Stimulated activated CD8-positive, alpha-beta memory T cell treated with anti-CD3 and anti-CD28 coated beads, Interleukin-15, amount 100 ng/mL, for 24 hours (primary cell): Measurements from ENCODE around the gene IP6K2.
"Not testable (repeated sequence)": the region's sequence is repeated elsewhere in the genome, so short reads cannot be mapped to it uniquely, and the experiment has no call there.

ENCODE experiments used
- DNase-seq: peaks from one replicate; pipeline ENCODE4 v3.0.0-alpha.2; 2020; ENCODE audit warnings: low read depth

Gene IP6K2

GRCh38 chr3:48727511-48727910, 10.5 kb upstream of the IP6K2 start:
- no peak for DNase-seq

GRCh38 chr3:48725185-48725855, 8.3 kb upstream of the IP6K2 start:
- DNase-seq: not testable (repeated sequence)

DNA sequence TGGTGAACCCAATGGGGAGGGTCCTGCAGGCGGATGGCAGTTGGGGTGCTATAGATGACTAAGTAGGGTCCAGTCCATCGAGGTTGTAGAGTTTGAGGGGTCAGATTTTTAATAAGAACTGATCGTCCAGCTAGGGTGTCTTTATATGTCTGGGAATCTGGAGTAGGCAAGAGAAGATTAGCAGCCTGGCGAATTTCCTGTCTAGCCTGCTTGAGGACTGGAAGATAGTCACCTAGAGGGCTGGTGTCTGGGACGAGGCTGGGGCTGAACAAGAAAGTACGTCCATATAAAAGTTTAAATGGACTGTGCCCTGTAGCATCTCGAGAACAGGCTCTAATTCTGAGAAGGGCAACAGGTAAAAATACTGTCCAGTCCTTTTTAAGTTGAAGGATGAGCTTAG, 6.7 kb upstream of the IP6K2 start:
- no peak for DNase-seq

GRCh38 chr3:48723293-48723692, 6.3 kb upstream of the IP6K2 start:
- DNase-seq: not testable (repeated sequence)

DNA sequence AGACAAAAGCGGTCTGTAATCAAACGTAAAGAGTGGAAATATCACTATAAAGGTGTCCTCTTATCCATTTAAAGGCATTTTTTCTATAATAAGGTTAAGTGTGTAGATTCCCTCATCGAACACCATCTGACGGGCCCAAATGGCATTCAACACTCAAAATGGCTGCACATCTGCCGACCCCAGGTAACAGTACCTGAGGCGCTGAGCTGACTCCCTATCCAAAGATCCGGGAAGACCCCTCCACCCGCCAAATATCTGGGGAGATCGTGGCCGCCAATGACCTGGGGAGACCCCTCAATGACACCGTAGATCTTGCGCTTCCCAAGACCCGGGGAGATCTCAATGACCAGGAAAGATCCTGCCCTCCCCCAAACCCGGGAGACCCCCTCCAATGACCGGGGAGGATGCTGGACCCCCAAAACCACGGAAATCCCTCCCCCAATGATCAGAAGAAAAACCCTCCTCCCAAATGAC, 476 bp downstream of the IP6K2 start:
- no peak for DNase-seq

DNA sequence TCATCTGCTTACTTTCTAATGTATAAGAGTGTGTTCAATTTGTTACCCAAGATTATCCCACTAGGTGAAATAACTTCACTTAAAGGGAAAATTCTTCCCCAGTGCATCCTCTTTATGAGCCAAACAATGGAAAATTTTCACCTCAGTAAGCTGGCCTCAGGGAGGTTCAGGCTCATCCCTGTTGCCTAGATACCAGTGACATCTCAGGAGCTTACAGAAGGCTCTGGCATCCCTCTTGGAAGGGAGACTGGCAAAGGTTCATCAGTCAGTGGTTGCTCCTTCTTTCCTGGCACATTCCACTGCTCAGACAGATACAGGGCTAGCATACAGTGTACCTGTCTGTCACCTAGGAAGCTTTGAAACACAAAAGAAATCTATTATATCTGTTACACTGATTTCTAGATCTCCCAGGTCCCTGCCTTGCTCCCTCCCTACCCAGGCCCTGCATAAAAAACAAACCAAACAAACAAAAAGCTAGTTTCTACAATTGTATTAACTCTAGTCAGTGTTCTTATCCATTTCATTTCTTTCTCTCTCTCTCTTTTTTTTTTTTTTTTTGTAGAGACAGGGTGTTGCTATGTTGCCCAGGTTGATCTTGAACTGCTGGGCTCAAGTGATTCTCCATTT, 1.7 kb downstream of the IP6K2 start:
- DNase-seq: no peak

DNA sequence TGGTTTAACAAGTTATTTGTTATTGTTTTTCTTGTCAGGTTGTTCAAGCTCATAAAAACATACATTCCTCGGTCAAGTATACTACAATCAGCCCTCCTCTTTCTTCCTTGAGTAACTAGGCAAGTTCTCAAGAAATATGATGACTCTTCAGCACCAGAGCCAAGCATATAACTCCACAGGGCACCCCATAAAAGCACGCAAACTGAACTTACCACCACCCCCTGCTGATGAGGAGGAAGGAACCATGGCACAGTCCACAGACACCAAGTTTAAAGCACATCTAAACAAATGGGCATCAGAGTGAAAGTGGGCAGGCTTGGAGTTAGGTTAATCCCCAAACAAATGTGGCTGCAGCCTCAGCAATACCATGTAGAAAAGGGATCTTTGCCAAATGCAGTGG, 5.3 kb downstream of the IP6K2 start:
- no peak for DNase-seq

DNA sequence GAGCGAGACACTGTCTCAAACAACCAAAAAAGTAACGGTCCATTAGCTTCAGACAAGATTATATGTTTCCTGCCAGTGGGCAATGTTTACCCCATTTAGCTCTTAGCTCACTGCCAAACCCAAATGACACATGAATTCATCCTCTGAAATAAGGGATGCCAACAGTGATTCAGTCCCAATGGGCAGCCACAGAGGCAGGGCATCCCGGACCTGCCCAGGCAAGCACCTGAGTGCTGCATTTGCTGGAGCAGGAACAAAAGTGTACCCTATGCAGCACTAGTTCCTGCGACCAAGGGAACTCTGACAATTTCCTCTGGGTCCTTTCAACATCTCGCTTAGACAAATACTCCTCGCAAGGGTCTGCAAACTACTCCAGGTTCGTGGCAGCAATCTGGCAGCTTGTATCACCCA, 8.0 kb downstream of the IP6K2 start:
- DNase-seq: no peak

DNA sequence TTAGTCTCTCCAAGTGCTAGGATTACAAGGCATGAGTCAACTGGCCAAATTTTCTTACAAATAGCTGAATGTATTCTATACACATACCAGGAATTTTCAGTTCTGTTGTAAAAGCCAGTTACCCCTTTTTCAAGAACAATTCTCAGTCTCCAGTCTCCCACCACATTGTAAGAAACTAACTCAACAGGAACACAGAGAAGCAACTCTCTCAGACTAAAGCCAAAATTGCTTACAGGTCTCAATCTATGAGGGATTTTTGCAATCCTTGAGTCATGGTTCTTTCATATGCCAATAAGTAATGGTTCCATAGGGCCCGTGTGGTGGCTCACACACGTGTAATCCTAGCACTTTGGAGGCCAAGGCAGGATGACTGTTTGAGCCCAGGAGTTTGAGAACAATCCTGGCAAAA, 8.5 kb downstream of the IP6K2 start:
- DNase-seq: no peak

DNA sequence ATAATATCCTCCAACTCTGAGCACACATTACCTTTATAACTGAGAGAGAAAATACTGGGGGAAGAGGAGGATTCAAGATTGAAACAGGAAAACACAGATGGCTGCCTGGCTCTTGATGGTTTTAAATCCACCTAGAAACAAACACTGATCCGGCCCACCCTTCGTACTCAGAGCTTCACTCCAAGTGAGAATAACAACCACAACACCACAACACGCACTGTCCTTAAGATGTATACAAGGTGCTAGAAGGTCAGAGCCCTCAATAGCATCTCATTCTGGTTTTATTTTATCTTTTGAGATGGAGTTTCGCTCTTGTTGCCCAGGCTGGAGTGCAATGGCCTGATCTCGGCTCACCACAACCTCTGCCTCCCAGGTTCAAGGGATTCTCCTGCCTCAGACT, 9.9 kb downstream of the IP6K2 start:
- no peak for DNase-seq

DNA sequence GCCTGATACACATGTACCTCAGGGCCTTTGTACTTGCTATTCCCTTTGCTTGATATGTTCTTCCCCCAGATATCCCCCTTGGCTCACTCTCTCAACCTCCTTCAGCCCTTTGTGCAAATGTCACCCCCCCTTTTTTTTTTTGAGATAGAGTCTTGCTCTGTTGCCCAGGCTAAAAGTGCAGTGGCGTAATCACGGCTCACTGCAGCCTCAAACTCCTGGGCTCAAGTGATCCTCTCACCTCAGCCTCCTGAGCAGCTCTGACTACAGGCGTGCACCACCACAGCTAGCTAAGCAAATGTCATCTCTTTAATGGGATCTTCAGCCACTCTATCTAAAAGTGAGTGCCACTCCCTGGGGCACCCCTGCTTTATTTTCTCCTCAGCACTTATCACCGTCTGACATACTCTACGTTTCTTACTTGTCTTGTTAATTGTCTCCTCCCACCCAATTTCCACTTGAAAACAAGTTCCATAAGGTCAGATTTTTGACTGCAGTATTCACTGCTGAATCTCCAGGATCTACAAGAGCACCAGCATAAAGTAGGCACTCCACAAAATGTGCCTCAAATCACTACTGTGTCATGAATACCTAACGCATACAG, 14.6 kb downstream of the IP6K2 start:
- DNase-seq: no peak

GRCh38 chr3:48700731-48701405, 16.2 kb downstream of the IP6K2 start:
- DNase-seq: no peak

DNA sequence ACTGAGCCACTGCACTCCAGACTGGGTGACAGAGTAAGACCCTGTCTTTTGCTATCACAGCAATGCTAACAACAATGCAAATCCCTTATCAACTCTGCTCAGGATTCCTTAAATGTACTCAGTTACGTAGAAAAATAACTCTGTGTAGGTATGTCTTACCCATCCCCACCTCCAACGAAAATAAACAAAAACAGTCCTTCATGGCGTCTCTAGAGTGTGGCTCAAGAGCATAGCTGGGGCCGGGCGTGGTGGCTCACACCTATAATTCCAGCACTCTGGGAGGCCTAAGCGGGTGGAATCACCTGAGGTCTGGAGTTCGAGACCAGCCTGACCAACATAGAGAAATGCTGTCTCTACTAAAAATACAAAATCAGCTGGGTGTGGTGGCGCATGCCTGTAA, 18.1 kb downstream of the IP6K2 start:
- DNase-seq: no peak

DNA sequence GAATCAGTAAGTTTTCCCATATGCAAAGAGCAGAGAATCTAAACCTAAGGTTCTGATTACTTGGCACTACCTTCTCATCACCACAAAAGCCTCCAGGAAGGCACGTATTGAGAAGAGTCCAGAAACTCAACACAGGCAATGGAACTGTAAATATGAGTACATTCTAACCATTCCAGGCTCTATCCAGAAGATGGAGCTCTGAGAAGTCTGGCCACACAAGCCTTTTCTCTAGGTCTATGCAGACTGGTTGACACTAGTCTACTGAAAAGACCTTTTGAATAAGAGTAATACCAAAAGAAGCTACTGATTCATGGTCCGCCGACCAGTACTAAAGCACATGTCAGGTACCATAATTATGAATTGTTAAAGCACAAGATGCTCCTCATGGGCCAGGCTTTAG, 19.1 kb downstream of the IP6K2 start:
- no peak for DNase-seq

DNA sequence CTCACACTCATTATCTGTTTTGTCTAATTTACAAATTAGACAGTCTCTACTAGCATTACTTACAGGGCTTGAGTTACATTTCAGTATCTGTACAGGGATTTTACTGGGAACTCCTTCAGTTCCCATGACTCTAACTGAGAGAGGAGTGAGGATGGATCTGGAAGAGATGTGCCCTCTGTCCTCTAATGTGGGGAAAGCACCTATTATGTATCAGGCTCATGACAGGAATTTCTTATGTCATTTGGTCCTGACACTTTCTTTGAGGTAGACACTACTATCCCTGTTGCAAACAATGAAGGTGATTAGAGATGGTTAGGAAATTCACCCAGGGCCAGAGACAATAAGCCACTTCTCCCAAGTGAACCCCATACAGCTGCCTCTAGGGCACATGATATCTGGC, 20.4 kb downstream of the IP6K2 start:
- no peak for DNase-seq

- no peak for DNase-seq
These were observed 20.9 kb downstream of the IP6K2 start for GRCh38 chr3:48696156-48696555.

DNA sequence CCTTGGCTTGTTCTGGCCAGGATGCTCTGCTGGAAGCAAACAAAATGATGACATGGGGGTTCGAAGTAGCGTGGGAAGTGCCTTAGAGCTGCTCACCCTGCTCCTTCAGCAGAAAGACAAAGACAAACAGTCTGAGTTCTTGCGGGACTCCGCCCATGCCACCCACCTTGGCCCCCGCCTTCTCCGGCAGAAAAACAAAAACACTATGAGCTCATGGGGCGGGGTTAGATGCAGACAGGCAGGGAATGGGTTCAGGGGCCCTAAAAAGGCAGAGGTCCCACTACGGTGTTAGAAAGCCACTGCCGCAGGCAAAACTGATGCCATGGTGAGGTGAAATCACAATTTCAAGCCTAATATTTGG, 21.6 kb downstream of the IP6K2 start:
- DNase-seq: no peak

- DNase-seq: no peak
These were observed 22.2 kb downstream of the IP6K2 start for GRCh38 chr3:48694610-48695392.

- no peak for DNase-seq
These were observed 23.2 kb downstream of the IP6K2 start for GRCh38 chr3:48693826-48694225.

DNA sequence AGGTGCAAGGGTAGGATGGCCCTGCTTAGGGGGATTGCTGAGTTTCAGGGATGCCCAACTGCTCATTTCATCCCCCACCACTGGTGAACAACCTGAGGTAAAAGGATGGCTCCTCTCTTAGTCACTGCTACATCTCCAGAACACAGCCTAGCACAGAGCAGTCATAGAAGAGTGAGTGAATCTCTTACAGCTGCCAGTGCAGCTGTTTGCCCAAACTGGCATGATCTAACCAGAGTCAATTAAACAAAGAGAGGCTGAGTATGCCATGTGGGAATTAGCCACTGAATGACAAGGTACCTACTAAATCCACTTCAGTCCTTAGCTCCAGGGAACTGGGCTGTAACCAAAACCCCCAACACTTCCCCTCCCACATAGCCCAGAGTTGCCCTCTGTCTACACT, 24.5 kb downstream of the IP6K2 start:
- no peak for DNase-seq

DNA sequence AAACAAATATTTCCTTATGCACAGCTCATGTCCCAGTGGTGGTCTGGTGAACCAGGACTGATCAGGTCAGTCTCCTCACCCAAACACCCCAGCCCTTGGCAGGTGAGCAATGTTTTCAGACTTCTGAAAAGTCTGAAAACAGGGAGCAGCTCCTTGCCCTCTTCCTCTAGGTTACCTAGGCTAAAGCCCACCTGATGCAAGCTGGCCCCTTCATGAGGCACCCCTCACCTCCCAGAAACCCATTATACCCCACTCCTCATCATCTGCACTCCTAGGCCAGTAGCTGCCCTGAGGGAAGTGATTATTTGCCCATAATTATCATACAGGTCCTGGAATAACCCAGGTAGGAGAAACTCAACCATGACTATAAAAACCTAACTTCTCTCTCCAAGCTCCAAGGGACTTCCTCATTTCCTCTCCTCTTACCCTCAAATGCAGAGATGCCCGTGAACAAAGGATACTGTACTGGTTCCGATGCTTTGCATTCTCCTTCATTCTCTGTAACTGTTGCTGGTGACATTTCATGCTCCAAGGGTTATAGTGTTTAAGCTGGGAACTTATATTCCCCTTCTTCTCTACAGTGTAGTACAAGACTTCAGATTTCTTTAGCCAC, 26.1 kb downstream of the IP6K2 start:
- no peak for DNase-seq

DNA sequence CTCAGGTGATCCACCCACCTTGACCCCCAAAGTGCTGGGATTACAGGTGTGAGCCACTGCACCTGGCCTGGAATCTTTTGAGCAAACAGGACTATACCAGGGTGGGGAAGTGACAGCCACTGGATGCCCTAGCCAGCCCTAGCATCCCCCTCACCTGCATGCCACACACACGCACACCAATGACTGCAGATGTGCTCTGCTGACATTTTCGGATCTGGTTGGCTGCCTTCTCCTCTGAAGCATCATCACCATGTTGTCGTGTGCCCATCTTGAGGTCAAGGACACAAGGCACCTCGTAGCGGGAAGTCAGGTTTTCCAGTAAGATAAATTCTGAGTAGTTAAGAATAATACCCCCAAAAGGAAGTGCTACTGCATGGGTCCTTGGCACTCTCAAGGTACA, 27.6 kb downstream of the IP6K2 start:
- no peak for DNase-seq
